GM21515 (cell line): Measurements from ENCODE around the gene NARS2.
A peak's percentile ranks its signal among the peaks of the same experiment; 100 is the strongest.
"Not testable (repeated sequence)": the region's sequence is repeated elsewhere in the genome, so short reads cannot be mapped to it uniquely, and the experiment has no call there.

ENCODE experiments used
- ATAC-seq: cut with Tn5 transposase; IDR thresholded peaks from one replicate; pipeline ENCODE4 v1.9.1; 2021; ENCODE audit not compliant: unreplicated experiment

Gene NARS2

GRCh38 chr11:78574386-78575381 is at the start of gene NARS2:
TSS of gene NARS2 (minus strand) at chr11:78574864. CDS start at chr11:78574488, 376 bp downstream.
- ATAC-seq, result peak; percentile 94

DNA sequence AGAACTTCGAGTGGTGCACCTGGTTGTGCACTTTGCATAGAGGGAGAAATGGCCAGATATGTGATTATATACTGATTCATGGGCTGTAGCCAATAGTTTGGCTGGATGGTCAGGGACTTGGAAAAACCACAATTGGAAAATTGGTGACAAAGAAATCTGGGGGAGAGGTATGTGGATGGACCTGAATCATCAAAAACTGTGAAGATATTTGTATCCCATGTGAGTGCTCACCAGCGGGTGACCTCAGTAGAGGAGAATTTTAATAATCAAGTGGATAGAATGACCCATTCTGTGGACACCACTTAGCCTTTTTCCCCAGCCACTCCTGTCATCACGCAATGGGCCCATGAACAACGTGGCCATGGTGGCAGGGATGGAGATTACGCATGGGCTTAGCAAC is 48.0 kb upstream of the NARS2 start:
- ATAC-seq, result no peak

DNA sequence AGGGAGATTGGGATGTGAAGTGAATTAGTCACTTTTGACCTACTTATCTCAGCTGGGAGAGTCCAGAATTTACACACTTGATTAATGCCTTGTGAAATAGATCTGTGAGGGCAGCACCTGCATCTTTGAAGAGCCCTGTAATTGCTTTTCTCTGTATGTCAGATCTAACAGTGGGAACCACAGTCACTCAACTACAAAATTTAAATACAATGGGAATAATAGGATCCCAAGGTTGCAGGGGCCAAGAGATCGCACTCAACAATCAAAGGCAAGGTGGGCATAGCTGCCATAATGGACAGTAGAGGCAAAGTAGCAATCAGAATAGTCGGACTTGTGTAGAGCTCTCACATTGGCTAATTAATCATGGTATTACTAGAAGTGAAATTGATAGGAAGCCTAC is 45.5 kb upstream of the NARS2 start:
- no peak for ATAC-seq

DNA sequence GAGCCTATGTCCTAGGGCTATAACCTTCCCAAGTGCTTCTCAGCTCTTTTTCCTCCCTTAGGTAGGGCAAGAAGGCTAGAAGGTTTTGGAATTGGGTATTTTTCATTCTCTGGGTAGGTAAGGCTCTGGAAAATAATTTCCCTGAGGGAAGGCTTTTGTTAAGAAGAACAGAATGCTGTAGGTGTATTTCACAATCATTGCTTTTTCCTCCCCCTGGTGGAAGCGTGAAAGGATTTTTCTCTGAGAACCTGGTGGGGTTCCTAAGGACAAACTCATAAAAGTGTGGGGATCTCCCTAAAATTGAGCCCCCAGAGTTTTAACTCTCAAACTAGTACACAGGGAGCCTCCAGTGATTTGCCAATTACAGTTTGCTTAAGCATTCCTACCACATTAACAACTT is 41.1 kb upstream of the NARS2 start:
- no peak for ATAC-seq

GRCh38 chr11:78613378-78613813 is 38.7 kb upstream of the NARS2 start:
- ATAC-seq, result no peak

DNA sequence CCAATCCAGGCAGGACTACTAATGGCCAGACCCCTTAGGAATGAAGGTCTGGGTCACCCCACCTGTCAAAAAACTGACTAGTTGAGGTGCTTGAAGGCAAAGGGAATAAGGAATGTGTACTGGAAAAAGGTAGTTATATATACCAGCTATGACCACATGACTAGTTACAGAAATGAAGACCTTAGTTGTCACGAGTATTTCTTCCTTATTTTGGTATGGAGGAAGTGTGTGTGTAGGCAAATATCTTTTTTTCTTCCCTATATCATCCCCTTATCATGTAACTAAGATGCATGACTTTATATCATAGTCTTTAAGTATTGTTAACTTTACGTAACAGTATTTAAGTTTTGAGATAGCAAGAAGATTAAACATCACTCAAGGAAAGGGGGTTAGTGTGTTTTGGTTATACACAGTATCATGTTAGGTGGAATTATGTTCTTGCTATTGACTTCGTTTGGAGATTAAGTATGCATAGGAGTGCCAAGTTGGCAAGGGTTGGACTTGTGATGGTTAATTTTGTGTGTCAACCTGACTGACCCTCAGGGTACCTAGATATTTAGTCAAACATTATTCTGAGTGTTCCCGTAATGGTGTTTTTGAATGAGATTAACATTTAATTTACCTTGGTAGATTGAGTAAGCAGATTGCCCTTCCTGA is 38.2 kb upstream of the NARS2 start:
- ATAC-seq, result no peak

DNA sequence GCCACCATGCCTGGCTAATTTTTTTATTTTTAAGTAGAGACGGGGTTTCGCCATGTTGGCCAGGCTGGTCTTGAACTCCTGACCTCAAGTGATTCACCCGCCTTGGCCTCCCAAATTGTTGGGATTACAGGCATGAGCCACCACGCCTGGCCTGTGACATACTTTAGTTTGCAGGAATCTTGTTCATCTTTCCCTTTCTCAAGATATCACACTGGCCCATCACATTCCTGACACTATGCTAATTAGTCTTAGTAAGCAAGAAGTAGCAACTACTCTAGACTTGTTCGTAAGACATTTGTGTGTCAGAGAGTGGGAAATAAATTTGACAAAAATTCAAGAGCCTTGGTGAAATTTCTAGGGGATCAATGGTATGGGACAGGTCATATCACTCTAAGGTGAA is 34.7 kb upstream of the NARS2 start:
- ATAC-seq, result not testable (repeated sequence)

DNA sequence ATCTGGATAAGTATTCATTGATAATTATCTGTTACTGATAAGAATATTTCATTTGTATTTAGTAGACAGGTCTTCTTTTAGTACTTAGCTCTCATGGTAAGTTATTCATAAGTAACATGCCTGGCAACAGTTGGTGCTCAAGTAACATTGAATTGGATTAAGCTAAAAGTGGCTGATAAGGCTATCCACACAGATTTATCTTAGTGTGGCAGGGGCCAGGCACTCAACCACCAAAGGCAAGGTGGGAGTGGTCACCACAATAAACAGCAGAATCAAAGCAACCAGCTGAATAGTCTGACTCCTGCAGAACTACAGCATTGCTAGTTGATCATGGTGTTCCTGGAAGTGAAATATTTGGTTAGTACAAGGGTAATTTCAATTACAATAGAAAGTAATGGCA is 33.0 kb upstream of the NARS2 start:
- no peak for ATAC-seq

- ATAC-seq, result no peak
Observed at GRCh38 chr11:78606667-78607066, 32.0 kb upstream of the NARS2 start.

DNA sequence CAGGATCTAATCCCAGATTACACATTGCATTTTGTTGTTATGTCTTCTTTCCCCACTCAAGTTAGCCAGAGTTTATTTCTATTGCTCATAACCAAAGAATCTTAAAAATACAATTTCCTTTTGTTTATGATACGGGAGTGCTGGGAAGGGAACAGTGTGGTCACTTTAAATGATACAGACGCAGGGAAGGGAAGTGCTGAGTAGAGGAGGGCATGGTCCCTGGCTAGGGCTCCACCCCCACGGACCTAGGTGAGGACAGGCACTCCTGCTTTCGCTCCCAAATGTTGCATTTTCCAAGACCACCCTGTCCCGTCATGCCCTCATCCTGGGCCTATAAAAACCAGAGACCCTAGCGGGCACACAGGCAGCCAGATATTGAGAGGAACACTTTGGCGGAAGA is 30.6 kb upstream of the NARS2 start:
- ATAC-seq, result no peak

DNA sequence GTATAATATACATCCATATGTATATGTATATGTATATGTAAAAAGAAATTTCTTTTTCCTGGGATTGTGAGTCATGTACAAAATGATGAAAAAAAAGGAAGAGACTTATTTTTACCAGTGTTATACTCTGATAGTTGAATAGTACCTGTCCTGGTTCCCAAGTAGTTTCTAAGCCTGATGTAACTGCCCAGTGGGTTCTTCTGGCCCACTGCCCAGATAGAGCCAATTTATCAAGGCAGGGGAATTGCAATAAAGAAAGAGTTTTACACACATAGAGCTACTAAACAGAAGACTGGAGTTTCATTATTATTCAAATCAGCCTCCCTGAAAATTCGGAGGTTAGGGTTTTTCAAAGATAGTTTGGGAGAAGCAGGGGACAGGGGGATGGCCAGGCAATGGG is 29.1 kb upstream of the NARS2 start:
- no peak for ATAC-seq

- ATAC-seq, result not testable (repeated sequence)
Observed at GRCh38 chr11:78602771-78603170, 28.1 kb upstream of the NARS2 start.

- ATAC-seq, result not testable (repeated sequence)
Observed at GRCh38 chr11:78601066-78601465, 26.4 kb upstream of the NARS2 start.

DNA sequence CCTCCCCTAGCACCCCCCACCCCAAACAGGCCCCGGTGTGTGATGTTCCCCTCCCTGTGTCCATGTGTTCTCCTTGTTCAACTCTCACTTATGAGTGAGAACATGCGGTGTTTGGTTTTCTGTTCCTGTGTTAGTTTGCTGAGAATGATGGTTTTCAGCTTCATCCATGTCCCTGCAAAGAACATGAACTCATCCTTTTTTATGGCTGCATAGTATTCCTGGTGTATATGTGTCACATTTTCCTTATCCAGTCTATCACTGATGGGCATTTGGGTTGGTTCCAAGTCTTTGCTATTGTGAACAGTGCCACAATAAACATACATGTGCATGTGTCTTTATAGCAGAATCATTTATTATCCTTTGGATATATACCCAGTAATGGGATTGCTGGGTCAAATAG is 22.9 kb upstream of the NARS2 start:
- ATAC-seq, result not testable (repeated sequence)

GRCh38 chr11:78595436-78596130 is 20.9 kb upstream of the NARS2 start:
- no peak for ATAC-seq

- no peak for ATAC-seq
Observed at GRCh38 chr11:78594814-78595213, 20.1 kb upstream of the NARS2 start.

GRCh38 chr11:78588517-78588916 is 13.9 kb upstream of the NARS2 start:
- no peak for ATAC-seq

DNA sequence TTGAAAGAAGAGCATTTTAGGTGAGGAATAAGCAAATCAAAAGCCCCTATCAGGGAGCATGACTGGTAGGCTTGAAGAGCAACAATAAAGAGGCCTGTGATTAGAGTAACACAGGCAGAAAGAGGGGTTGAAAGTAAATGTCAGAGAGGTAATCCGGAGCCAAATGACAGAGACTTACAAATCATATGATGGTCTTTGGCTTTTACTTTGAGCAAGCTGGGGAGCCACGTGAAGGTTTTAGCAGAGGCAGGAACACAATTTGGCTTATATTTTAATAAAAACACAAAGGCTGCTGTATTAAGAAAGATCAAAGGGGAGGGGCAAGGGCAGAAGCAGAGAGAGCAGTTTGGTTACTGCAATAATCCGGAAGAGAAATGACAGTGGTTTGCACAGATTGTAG is 12.8 kb upstream of the NARS2 start:
- ATAC-seq, result no peak

GRCh38 chr11:78586452-78587046 is 11.9 kb upstream of the NARS2 start:
- no peak for ATAC-seq

DNA sequence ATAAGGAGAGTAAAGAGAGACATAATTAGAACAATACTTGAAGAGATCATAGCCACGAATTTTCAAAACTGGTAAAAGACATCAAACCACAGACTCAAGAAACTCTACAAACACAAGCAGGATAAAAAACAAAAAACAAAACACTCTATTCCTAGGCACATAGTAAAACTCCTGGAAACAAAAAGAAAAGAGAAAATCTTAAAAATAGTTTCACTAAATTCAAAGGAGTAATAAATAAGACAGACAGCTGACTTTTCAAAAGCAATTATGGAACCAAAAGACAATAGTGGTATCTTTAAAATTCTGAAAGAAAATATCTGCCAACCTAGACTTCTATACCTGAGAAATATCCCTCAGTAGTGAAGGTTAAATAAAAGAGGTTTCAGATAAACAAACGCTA is 9.2 kb upstream of the NARS2 start:
- ATAC-seq, result no peak

DNA sequence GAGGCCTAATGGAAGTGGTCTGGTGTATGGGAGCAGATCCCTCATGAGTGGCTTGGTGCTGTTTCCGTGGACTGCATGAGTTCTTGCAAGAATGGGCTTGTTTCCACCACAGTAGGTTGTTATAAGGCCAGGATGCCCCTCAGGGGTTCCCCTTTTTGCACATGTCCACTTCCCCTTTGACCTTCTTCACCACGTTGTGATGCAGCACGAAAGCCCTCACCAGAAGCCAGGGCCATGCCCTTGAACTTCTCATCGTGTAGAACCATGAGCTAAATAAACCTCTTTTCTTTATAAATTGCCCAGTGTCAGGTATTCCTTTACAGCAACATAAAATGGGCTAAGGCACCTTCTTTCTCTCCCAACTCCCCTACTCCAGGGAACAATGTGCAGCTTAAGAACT is 2.8 kb upstream of the NARS2 start:
- no peak for ATAC-seq
